SK-N-SH (cell line): ENCODE results near the gene COL28A1.

Experiments used
- CTCF ChIP-seq: fragments of 200-600 bp; sonication (generic); IDR thresholded peaks from 2 replicates; pipeline ENCODE4 v1.6.1; 2017; ENCODE audit warnings: antibody characterized with exemption, mild to moderate bottlenecking, moderate library complexity
- EP300 ChIP-seq, 2 experiments: IDR thresholded peaks; 2 replicates each; pipeline versions ENCODE4 v1.4.0 to v1.6.1; 2012; ENCODE audit warnings: borderline replicate concordance in 1 of 2, low read depth in 1 of 2, low read length in 1 of 2
- JUND ChIP-seq: IDR thresholded peaks from 2 replicates; pipeline ENCODE4 v1.4.0; 2012
- POLR2AphosphoS5 ChIP-seq: IDR thresholded peaks from 2 replicates; pipeline ENCODE4 v1.6.1; 2012; ENCODE audit warnings: low read depth, low read length
- REST ChIP-seq: IDR thresholded peaks from 2 replicates; pipeline ENCODE4 v1.6.1; 2012; ENCODE audit warnings: mild to moderate bottlenecking, low read depth, low read length, moderate library complexity
- TAF1 ChIP-seq: IDR thresholded peaks from 2 replicates; pipeline ENCODE4 v1.6.1; 2012; ENCODE audit warnings: low read depth, mild to moderate bottlenecking, low read length, moderate library complexity, borderline replicate concordance
- ZBTB33 ChIP-seq: IDR thresholded peaks from 2 replicates; pipeline ENCODE4 v1.4.0; 2012; ENCODE audit warnings: low read depth, borderline replicate concordance

GRCh38 chr7:7569615-7570014 lies 33.9 kb upstream of the COL28A1 start:
- no peak for TF ChIP-seq CTCF
- TF ChIP-seq ZBTB33: no peak
- no peak for TF ChIP-seq EP300 (IDR thresholded peaks at IDR 0.05; ENCODE audit: borderline replicate concordance in 1 of 2, low read depth in 1 of 2, low read length in 1 of 2)
- TF ChIP-seq POLR2AphosphoS5: no peak
- TF ChIP-seq JUND: no peak
- no peak for TF ChIP-seq REST
- no peak for TF ChIP-seq TAF1
